PC-9 (cell line): Measurements from ENCODE around the gene DNASE1L3. TPM values are rescaled to one million over a fixed set of nuclear protein-coding genes. Genes with fewer than 3 reads are reported as not detected.

ENCODE experiments used
- BruUV-seq: library from RNA; stranded (reverse); fragments of 400-500 nt; replicated peaks from 2 replicates; lab custom pipeline; 2021; lab: Mats Ljungman, UMichigan
- CTCF ChIA-PET: fragments of 300-600 bp; sonication (Branson Sonifier 250); formaldehyde crosslinking; loops from one replicate; lab custom pipeline; 2022; ENCODE audit warnings: antibody characterized with exemption; lab: Charles Lee
- POLR2A ChIA-PET: fragments of 300-600 bp; sonication (Branson Sonifier 250); formaldehyde crosslinking; loops from one replicate; lab custom pipeline; 2022; ENCODE audit warnings: antibody characterized with exemption; ENCODE audit not compliant: unreplicated experiment; lab: Charles Lee
- DNase-seq, 2 experiments: peaks; one replicate each; pipeline versions ENCODE4 v3.0.0 to v3.0.0-alpha.2; 2015 to 2022; ENCODE audit warnings: mixed read lengths in 1 of 2
- H2AFZ ChIP-seq: fragments of 200-600 bp; sonication (generic); 2 replicates; pipeline ENCODE4 v1.8.1; 2017; ENCODE audit warnings: antibody characterized with exemption
- H3F3A ChIP-seq: fragments of 200-600 bp; sonication (generic); 2 replicates; pipeline ENCODE4 v1.8.1; 2017; ENCODE audit warnings: antibody characterized with exemption, mild to moderate bottlenecking, low read depth; ENCODE audit not compliant: insufficient read depth
- H3K27ac ChIP-seq: fragments of 200-600 bp; sonication (generic); 2 replicates; pipeline ENCODE4 v1.6.1; 2016; ENCODE audit warnings: mixed run types
- H3K27me3 ChIP-seq: fragments of 200-600 bp; sonication (generic); 2 replicates; pipeline ENCODE4 v1.6.1; 2016; ENCODE audit warnings: low read depth, mixed run types; ENCODE audit not compliant: insufficient read depth
- H3K36me3 ChIP-seq: fragments of 200-600 bp; sonication (generic); 2 replicates; pipeline ENCODE4 v1.6.1; 2016; ENCODE audit warnings: low read depth, mixed run types
- H3K4me1 ChIP-seq: fragments of 200-600 bp; sonication (generic); replicated peaks from 2 replicates; pipeline ENCODE4 v1.6.1; 2016; ENCODE audit warnings: mixed run types; ENCODE audit not compliant: insufficient read depth
- H3K4me2 ChIP-seq: fragments of 200-600 bp; sonication (generic); 2 replicates; pipeline ENCODE4 v1.6.1; 2017; ENCODE audit warnings: mixed run types
- H3K4me3 ChIP-seq: fragments of 200-600 bp; sonication (generic); 2 replicates; pipeline ENCODE4 v1.6.1; 2016; ENCODE audit warnings: mixed run types
- H3K79me2 ChIP-seq: fragments of 200-600 bp; sonication (generic); 2 replicates; pipeline ENCODE4 v1.6.1; 2017; ENCODE audit warnings: low read depth, mixed run types
- H3K9me2 ChIP-seq: fragments of 200-600 bp; sonication (generic); 2 replicates; pipeline ENCODE4 v1.8.1; 2017; ENCODE audit warnings: mild to moderate bottlenecking; ENCODE audit not compliant: insufficient read depth
- H3K9me3 ChIP-seq: fragments of 200-600 bp; sonication (generic); 2 replicates; pipeline ENCODE4 v1.8.1; 2016; ENCODE audit warnings: low read depth; ENCODE audit not compliant: insufficient read depth
- H4K20me1 ChIP-seq: fragments of 200-600 bp; sonication (generic); 2 replicates; pipeline ENCODE4 v1.8.1; 2017; ENCODE audit not compliant: insufficient read depth
- EZH2 ChIP-seq: fragments of 200-600 bp; sonication (generic); IDR thresholded peaks from 2 replicates; pipeline ENCODE4 v1.8.0; 2017; ENCODE audit warnings: antibody characterized with exemption, low read depth
- intact Hi-C: fragments of 100-400 bp; cut with micrococcal nuclease; formaldehyde crosslinking; loops from one replicate; pipeline ENCODE4 v1.10.0; 2022; ENCODE audit not compliant: unreplicated experiment
- total RNA-seq: library from RNA; stranded (reverse); gene quantifications from 2 replicates; pipeline ENCODE4 v1.2.3, GENCODE V29; 2021
- TF ChIP-seq, protein P1 (sequence below): fragments of 200-600 bp; sonication (generic); conservative IDR thresholded peaks from 2 replicates; pipeline ENCODE4 v1.6.1; 2017; ENCODE audit warnings: mixed run types, antibody characterized with exemption, mild to moderate bottlenecking, moderate library complexity

DNASE1L3 gene
- total RNA-seq, 1 experiment from 2014 or later: not detected

DNA sequence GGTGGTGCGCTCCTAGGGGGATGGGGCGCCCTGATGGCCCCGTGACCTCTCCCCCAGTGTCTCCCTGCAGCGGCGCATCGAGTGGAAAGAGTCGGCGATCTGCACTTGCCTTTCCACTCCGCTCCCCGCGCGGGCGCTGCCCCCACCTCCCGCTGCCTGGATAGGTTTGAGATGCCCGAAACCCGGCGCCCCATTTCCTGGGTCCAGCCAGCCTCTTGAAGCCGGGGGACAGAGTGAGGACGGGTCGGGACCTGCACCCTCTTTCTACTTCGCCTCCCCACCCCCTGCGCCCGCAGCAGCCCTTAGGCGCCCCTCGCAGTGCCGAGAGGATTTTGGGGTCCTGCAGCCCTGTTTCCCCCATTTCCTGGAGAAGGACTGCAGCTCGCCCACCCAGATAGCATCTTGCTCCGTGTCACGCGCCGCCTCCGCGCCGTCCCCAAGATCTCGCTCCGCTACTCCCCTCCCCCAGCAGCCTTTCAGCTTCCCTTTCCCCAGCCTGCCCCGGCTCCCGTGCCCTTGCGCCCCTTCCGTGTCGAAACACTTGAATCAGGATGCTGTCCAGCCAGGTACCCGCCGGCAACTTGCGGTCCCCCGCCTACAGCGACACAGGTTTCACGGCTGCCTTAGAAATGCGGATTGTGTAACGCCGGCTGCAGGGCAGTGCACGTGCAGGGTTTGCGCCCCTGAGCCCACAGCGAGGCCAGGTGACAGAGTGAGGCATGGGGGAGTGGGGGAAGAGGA lies 27.3 kb upstream of the DNASE1L3 start:
- peak; percentile 43 to 46 for DNase-seq
- Histone ChIP-seq H2AFZ (peak overlapping the region; percentile 90), H3F3A (peaks cover 8% of the 10 kb centered on the region; the same call in 1 of the 2 replicates), H3K36me3 (no peaks in the 10 kb centered on the region), H3K9me2 (no peaks in the 10 kb centered on the region), H3K27ac (no peak overlapping the region), H3K79me2 (peaks cover 22% of the 10 kb centered on the region), H3K27me3 (no peaks in the 10 kb centered on the region), H3K4me3 (peak overlapping the region; percentile 67), H4K20me1 (no peaks in the 10 kb centered on the region), H3K9me3 (no peaks in the 10 kb centered on the region), H3K4me1 (peaks cover 27% of the 10 kb centered on the region), H3K4me2 (peak overlapping the region; percentile 75)
- TF ChIP-seq, protein P1, sequence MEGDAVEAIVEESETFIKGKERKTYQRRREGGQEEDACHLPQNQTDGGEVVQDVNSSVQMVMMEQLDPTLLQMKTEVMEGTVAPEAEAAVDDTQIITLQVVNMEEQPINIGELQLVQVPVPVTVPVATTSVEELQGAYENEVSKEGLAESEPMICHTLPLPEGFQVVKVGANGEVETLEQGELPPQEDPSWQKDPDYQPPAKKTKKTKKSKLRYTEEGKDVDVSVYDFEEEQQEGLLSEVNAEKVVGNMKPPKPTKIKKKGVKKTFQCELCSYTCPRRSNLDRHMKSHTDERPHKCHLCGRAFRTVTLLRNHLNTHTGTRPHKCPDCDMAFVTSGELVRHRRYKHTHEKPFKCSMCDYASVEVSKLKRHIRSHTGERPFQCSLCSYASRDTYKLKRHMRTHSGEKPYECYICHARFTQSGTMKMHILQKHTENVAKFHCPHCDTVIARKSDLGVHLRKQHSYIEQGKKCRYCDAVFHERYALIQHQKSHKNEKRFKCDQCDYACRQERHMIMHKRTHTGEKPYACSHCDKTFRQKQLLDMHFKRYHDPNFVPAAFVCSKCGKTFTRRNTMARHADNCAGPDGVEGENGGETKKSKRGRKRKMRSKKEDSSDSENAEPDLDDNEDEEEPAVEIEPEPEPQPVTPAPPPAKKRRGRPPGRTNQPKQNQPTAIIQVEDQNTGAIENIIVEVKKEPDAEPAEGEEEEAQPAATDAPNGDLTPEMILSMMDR: no peak
- TF ChIP-seq EZH2: no peak
- intact Hi-C loops: loop anchor here (1.0 to 5.0 kb wide), 2 partner anchors 42 to 64 kb away; no protein-coding TSS in a partner anchor
- CTCF ChIA-PET: no interaction called here
- TSS peak; percentile 32 for BruUV-seq
- POLR2A ChIA-PET: interaction anchor here (0.5 kb wide), 1 partner anchor 265 kb away, joined by 5 read pairs; no protein-coding TSS in a partner anchor

DNA sequence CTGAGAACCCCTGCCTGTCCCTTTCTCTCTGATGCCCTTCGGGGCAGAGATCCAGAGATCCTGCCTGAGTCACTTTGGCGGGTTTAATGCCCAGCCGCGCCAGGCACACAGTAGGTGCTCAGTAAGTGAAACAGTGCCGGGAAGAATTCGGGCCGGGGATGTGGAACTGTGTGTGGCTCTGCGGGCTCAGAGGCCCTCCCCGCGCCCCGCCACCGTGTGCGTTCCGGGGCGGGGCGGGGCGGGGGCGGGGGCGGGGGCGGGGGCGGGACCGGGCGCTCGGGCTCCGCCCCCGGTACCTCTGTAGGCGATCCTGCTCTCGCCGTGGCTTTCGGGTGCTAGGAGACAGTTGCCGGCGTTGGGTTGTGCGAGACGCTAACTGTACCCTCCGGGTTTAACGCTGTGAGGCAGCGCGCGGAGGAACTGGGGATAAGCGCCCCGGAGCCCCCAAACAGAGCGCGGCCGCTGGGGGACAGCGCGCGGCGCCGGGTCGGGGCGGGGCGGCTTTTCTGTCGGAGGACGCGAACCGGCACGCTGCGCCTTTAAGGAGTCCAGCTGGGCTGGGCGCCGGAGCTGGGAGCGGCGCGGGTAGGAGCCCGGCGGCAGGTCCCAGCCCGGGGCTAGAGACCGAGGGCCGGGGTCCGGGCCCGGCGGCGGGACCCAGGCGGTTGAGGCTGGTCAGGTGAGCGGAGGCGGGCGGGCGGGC lies 26.6 kb upstream of the DNASE1L3 start, which contains the start of gene ABHD6:
Gene ABHD6, plus strand, starts transcription at position 555 of the 703 bp plus-strand sequence. CDS start 18,795 bp downstream, outside the sequence.
- BruUV-seq: no TSS peak
- intact Hi-C loops: loop anchor here (5.0 kb wide), 1 partner anchor 65 kb away; no protein-coding TSS in a partner anchor
- Histone ChIP-seq H2AFZ (peak within 1 kb of the TSS; percentile 90), H3K79me2 (peaks cover 22% of the 10 kb centered on the region), H3F3A (peaks cover 8% of the 10 kb centered on the region; the same call in 1 of the 2 replicates), H3K27ac (no peak within 1 kb of the TSS), H3K9me3 (no peaks in the 10 kb centered on the region), H3K36me3 (no peaks in the 10 kb centered on the region), H3K27me3 (no peaks in the 10 kb centered on the region), H3K4me2 (peak within 1 kb of the TSS; percentile 75), H3K4me3 (peak within 1 kb of the TSS; percentile 67), H4K20me1 (no peaks in the 10 kb centered on the region), H3K4me1 (peaks cover 27% of the 10 kb centered on the region), H3K9me2 (no peaks in the 10 kb centered on the region)
- TF ChIP-seq EZH2: no peak
- peak; percentile 39 to 77 for DNase-seq
- ChIA-PET CTCF (no interaction called here), POLR2A (no interaction called here)

DNA sequence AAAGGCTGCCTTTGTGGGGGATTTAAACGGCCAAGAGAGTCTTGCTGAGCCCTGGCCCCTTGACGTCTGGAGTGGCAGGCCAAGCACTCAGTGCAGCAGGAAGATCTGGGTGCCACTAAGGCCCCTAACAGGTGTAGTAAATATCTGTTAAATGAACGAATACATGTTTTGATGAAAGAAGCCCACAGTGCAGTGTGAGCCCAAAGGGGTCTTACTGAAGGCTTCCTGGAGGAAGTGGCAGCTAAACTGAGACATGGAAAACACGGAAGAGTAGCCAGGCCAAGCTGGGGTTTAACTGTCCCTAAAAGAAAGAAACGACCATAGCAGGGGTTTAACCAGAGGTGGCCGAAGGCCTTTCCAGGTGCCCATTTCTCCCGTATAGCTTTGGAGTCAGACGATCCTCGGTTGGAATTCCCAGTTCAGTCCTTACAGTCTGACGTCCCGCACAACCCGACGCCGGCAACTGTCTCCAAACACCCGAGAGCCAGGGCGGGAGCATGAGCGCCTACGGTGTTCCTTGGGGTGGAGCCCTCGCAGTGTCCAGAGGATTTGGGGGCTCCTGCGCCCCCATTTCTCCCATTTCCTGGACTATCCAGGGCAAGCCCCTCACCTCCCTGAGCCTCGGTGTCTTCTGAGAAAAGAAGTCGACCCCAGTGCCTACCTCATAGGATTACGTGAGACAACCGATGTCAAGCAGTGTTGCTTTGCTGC lies 25.9 kb upstream of the DNASE1L3 start:
- peak overlapping the region; percentile 90 for H2AFZ ChIP-seq
- H3K27me3 ChIP-seq: no peaks in the 10 kb centered on the region
- H3K27ac ChIP-seq: no peak overlapping the region
- H3K4me3 ChIP-seq: peak overlapping the region; percentile 67
- H3K36me3 ChIP-seq: no peaks in the 10 kb centered on the region
- no peak for DNase-seq
- BruUV-seq: TSS peak; percentile 59
- no peaks in the 10 kb centered on the region for H3K9me3 ChIP-seq
- POLR2A ChIA-PET: no interaction called here
- H3K9me2 ChIP-seq: no peaks in the 10 kb centered on the region
- H3K4me1 ChIP-seq: peaks cover 22% of the 10 kb centered on the region
- CTCF ChIA-PET: no interaction called here
- peaks cover 22% of the 10 kb centered on the region for H3K79me2 ChIP-seq
- no peak for TF ChIP-seq EZH2
- TF ChIP-seq, protein P1: no peak
- peaks cover 2% of the 10 kb centered on the region; the same call in 1 of the 2 replicates for H3F3A ChIP-seq
- peak overlapping the region; percentile 75 for H3K4me2 ChIP-seq
- H4K20me1 ChIP-seq: no peaks in the 10 kb centered on the region
- intact Hi-C loops: loop anchor here (5.0 kb wide), 1 partner anchor 66 kb away; no protein-coding TSS in a partner anchor
